CD4-positive, alpha-beta T cell treated with Interleukin-6 for 4 hours (primary cell): ENCODE results near the gene ACAD11.

Experiments used
- DNase-seq: peaks from one replicate; pipeline ENCODE4 v3.0.0-alpha.2; 2020; ENCODE audit warnings: mixed read lengths

Gene ACAD11

GRCh38 chr3:132549890-132550578, 109.6 kb downstream of the ACAD11 start:
- no peak for DNase-seq

DNA sequence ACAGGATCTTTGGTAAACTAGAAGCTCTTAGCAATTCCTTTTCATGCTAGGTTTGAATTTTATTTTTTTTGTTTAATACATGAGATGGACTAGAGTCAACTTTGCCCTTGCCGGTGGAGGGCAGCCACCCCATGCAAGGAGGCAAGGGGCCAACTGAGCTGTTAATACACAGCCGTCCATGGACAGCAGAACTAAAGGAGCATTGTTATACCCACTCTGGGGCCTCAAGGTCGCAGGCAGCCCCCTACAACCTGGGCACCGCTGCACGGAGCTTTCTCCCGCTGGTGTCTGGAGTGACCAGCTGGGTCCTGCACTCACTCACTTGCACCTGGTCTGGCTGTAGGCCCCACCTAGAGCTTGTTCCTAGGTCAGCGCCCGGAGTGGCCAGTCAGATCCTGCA, 110.4 kb downstream of the ACAD11 start:
- no peak for DNase-seq

DNA sequence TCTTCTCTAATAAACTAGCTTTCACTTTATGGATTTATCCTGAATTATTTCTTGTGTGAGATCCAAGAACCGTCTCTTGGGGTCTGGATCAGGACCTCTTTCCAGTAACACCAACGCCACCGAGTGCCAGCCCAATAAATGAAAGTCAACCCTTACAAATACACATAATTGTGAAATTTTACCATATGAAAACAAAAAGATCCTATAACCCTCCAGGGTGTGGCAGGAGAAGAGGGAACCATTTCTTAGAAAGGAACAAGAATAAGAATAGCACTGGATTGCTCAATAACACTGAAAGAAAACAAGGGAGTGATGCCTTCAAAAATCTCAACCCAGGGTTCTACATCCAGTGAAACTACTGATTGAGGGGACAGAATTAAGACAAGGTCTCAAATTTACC, 114.1 kb downstream of the ACAD11 start:
- no peak for DNase-seq

DNA sequence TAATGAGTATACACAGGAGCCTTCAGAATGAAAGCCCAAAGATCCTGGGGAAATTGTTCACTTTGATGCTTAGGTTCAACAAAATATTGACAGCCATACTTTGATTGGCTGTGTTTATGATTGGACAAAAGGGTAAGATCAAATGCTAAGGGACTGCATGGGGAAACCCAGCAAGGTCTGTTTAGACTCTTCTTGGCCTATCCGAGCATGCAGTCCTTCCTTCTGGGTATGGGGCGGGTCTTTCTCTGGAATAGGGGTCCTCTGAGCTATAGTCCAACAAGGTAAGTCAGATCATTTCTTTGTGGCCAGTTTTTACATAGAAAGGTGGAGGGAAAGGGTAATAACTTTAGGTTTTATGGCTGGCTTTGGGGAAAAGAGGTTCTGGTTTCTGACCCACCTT, 115.5 kb downstream of the ACAD11 start:
- DNase-seq: no peak

- no peak for DNase-seq
Observed at GRCh38 chr3:132543011-132543739, 116.4 kb downstream of the ACAD11 start.

DNA sequence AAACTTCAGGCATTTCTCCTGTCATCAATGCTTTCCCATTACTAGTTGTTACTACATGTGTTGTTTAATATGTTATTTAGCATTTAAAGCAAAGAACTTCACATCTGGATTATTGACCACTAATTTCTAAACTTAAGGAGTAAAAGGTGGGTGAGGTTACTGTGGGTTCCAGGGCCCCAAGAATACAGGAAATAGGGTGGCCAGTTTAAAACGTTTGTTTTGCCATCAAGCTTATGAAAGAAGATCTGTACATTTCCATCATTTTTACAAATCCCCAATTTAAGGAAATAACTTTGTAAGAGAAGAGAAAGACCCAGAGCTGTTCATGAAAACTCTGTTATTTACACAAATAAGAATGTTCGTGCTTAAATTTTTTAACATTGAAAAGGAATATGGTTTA, 117.0 kb downstream of the ACAD11 start:
- DNase-seq: no peak

DNA sequence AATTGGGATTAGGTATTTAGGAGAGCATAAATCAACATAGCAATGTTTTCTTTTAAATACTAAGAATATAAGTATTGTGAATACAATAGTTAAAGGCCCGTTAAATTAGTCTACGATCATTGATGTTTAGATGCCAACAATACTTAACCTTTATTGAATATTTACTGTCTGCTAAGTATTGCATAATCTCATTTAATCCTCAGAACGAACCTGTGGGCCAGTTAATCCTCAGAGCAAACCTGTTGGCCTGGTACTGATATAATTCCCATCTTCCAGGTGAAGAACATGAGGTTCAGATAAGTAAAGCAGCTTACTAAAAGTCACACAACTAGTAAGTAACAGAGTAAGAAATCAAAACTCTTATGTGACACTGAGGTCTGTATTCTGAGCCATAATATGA, 119.9 kb downstream of the ACAD11 start:
- DNase-seq: no peak

- no peak for DNase-seq
Observed at GRCh38 chr3:132538072-132538471, 121.5 kb downstream of the ACAD11 start.

- no peak for DNase-seq
Observed at GRCh38 chr3:132537297-132537696, 122.3 kb downstream of the ACAD11 start.

GRCh38 chr3:132536442-132537153, 123.0 kb downstream of the ACAD11 start:
- DNase-seq: no peak

GRCh38 chr3:132535575-132536441, 123.8 kb downstream of the ACAD11 start:
- peak; percentile 66 for DNase-seq

- DNase-seq: no peak
Observed at GRCh38 chr3:132530624-132531023, 129.0 kb downstream of the ACAD11 start.

DNA sequence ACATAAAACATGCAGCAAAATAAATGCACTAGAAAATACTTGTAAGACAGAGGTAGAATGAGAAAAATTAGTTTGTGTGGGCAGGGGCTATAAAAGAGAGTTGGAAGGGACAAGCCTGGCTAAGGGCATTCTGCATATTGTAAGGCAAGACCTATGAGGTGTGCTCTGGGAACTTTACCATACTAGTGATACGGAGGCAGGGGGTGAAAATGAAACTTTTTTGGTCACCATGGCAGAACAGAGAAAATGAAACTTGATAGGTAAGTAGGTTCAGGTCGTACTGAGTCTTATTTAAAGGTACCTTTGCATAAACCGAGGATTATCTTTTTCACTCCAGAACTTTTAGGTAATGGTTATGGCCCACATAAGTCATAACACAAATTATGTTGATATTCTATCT, 137.3 kb downstream of the ACAD11 start:
- no peak for DNase-seq

GRCh38 chr3:132521901-132522300, 137.7 kb downstream of the ACAD11 start:
- no peak for DNase-seq

DNA sequence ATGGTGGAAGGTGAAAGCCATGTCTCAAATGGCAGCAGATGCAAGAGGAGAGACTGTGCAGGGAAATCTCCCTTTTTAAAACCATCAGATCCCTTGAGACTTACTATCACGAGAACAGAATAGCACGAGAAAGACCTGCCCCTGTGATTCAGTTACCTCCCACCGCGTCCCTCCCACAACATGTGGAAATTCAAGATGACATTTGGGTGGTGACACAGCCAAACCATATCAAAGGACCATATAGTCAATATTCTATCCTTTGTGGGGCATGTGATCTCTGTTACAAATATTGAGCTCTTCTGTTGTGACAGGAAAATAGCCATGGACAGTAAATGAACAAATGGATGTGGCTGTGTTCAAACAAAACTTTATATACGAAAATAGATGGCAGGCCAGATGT, 139.7 kb downstream of the ACAD11 start:
- DNase-seq: no peak

DNA sequence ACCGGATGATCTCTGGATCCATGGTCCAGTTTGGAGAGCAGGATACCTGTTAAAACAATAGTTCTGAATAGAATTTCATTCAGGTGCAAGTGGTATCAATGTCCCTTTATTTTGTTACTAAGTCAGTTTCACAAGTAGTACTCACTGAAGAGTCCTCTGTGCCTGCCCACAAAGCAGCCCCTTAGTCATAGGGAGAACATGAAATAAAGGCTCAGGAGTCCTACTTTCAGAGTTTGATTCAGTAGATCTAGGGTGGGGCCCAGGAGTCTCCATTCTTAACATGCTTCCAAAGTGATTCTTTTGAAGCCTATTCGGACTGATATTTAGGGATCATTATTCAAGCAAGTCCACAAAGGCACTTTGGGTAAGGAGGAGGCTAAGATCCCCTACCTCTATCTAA, 142.3 kb downstream of the ACAD11 start:
- no peak for DNase-seq

DNA sequence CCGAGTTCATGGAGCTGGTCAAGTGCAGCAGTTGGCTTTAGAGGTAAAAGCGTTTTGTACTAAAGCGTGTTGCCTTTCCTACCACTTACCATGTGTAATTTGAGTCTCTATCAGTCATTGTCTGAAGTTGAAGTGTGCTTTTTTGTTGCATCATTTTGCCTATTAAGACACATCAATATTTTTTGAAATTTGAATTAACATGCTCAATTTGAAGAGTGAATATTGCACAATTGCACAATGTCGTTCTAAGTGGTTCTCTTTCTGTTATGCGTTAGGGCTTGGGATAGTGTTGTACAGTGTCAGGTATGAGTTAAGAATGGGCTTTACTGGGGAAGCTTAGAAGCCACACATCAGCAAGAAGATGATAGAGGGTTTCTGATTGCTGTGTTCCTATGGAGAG, 146.6 kb downstream of the ACAD11 start:
- no peak for DNase-seq

- no peak for DNase-seq
Observed at GRCh38 chr3:132509506-132509905, 150.1 kb downstream of the ACAD11 start.

- no peak for DNase-seq
Observed at GRCh38 chr3:132509096-132509495, 150.5 kb downstream of the ACAD11 start.
